Activated naive CD8-positive, alpha-beta T cell treated with anti-CD3 and anti-CD28 coated beads for 36 hours (primary cell): ENCODE results near the gene GPAT3. TPM values are rescaled to one million over a fixed set of nuclear protein-coding genes. Genes with fewer than 3 reads are reported as not detected.
A peak's percentile ranks its signal among the peaks of the same experiment; 100 is the strongest.
"Not testable (repeated sequence)": the region's sequence is repeated elsewhere in the genome, so short reads cannot be mapped to it uniquely, and the experiment has no call there.

ENCODE experiments used
- DNase-seq: peaks from one replicate; pipeline ENCODE4 v3.0.0; 2021
- H3K27ac Mint-ChIP-seq: one replicate; pipeline ENCODE4 v1.8.0; 2022; ENCODE audit warnings: mild to moderate bottlenecking, moderate library complexity, mixed read lengths
- H3K27me3 Mint-ChIP-seq: one replicate; pipeline ENCODE4 v1.8.0; 2022; ENCODE audit warnings: mild to moderate bottlenecking, mixed read lengths
- H3K36me3 Mint-ChIP-seq: one replicate; pipeline ENCODE4 v1.8.0; 2021; ENCODE audit warnings: mild to moderate bottlenecking, mixed read lengths
- H3K4me1 Mint-ChIP-seq: one replicate; pipeline ENCODE4 v1.8.0; 2021; ENCODE audit warnings: mixed read lengths
- H3K4me3 Mint-ChIP-seq: one replicate; pipeline ENCODE4 v1.8.0; 2022; ENCODE audit warnings: mild to moderate bottlenecking, moderate library complexity, mixed read lengths
- H3K9me3 Mint-ChIP-seq: one replicate; pipeline ENCODE4 v1.8.0; 2022; ENCODE audit warnings: mixed read lengths
- total RNA-seq, 2 experiments: library from RNA; stranded (reverse); gene quantifications; one replicate each; pipeline ENCODE4 v1.2.3, GENCODE V29; 2021

The GPAT3 gene
- 1 to 10 TPM; 2.5 to 2.8 TPM for total RNA-seq

GRCh38 chr4:83535520-83536361, at the start of gene GPAT3:
GPAT3 (plus strand) TSS chr4:83536108; CDS start chr4:83536623, 515 bp downstream.
- Mint-ChIP-seq H3K4me3 (peak within 1 kb of the TSS; percentile 86), H3K4me1 (peaks cover 20% of the 10 kb centered on the region), H3K9me3 (no peaks in the 10 kb centered on the region), H3K36me3 (no peaks in the 10 kb centered on the region), H3K27ac (peak within 1 kb of the TSS; percentile 69), H3K27me3 (peaks cover 24% of the 10 kb centered on the region)
- DNase-seq: peak; percentile 78

DNA sequence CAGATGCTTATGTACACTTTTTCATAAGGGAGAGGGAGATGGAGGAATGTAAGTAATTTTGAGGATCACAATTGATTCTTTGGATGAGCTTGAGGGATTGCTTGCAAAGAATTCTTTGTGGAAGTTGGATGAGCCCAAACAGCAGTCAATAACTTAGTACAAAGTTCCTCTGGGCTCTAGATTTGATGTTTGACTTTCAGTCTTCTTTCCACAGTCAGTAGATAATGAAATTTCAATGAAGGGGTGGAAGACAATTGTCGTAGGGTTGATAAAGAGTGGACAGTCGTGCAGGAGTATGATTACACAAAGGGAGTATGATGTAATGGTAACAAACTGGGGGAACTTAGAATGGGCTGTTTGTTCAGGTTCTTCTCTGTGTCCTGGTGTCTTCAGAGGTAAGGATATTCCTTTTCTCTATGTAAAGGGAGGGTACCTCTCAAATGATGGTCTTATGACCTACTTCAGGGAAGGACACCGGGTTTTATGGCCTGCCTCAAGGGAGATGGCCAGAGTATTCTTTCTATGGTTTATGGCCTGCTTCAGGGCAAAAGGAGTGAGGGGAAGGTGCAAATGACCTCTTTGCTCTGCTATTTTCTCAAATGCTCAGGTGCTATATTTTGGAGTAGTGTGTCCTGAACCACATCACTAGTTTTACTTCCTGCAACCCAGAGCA, 49.3 kb upstream of the GPAT3 start:
- no peak overlapping the region for H3K4me3 Mint-ChIP-seq
- H3K27ac Mint-ChIP-seq: no peak overlapping the region
- peaks cover 15% of the 10 kb centered on the region for H3K4me1 Mint-ChIP-seq
- H3K36me3 Mint-ChIP-seq: peaks cover 4% of the 10 kb centered on the region
- no peaks in the 10 kb centered on the region for H3K27me3 Mint-ChIP-seq
- no peak for DNase-seq
- no peaks in the 10 kb centered on the region for H3K9me3 Mint-ChIP-seq

- Mint-ChIP-seq H3K9me3 (no peaks in the 10 kb centered on the region), H3K27ac (no peak overlapping the region), H3K27me3 (no peaks in the 10 kb centered on the region), H3K36me3 (no peaks in the 10 kb centered on the region), H3K4me1 (peaks cover 2% of the 10 kb centered on the region), H3K4me3 (no peak overlapping the region)
- no peak for DNase-seq
Measured at GRCh38 chr4:83489711-83490326, 46.1 kb upstream of the GPAT3 start.

DNA sequence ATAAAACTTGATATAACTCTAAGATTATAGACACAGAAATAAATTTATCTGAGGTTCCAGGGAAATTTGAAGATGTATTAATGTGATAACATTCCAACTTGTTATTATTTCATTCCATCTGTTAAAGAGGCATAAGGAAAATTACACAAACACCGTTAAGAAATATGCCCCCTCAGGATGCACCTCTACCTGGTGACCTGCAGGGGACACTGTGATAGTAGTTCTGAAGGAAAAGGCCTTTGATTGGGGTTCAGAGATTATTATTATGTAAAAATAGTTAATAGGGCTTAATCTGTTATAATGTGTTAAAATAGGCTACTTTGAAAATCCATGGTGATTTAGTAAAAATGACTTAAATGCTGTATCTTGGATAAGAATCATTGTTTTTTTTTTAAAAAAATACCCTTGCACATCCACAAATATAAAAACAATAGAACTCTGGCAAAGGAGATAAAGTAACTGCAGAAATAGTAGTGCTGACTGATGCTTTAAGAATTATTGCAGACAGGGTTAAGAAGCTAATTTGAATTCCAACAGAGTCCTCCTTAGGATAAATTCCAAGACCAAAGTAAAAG, 44.9 kb upstream of the GPAT3 start:
- Mint-ChIP-seq H3K27ac (no peak overlapping the region), H3K4me3 (no peak overlapping the region)

DNA sequence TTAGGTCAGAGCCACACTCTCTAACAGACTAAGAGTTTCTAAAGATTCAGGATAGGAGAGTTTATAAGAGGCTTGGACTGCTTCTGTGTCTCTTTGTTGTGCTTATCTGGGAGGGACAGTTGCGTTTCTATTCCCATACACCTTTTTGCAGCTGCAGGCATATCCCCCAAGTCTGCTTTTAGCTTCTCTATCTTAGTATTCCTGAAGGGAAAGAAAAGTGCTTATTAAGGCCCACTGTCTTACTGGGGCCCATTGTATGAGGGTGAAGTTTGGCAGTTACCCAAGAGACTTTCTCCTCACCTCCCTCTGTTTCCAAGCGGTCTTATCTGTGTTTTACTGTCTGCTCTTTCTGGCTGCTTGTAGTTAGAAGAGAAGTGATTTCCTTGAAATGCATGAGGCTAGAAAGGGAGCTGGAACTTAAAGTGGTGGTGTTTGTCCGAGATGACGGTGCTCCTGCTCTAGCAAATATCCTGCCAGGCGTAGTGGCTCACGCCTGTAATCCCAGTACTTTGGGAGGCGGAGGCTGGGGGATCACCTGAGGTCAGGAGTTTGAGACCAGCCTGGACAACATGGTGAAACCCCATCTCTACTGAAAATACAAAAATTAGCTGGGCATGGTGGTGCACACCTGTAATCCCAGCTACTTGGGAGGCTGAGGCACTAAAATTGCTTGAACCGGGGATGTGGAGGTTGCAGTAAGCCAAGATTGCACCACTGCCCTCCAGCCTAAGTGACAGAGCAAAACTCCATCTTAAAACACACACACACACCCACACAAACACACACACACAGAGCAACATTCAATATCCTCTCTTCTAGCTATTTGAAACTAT, 39.6 kb upstream of the GPAT3 start:
- not testable (repeated sequence) for H3K27me3 Mint-ChIP-seq, H3K4me1 Mint-ChIP-seq, H3K27ac Mint-ChIP-seq, DNase-seq, H3K9me3 Mint-ChIP-seq, H3K36me3 Mint-ChIP-seq, H3K4me3 Mint-ChIP-seq

More for the DNA sequence above, 44.9 kb upstream of the GPAT3 start:
- Mint-ChIP-seq H3K9me3 (no peaks in the 10 kb centered on the region), H3K36me3 (no peaks in the 10 kb centered on the region), H3K27me3 (no peaks in the 10 kb centered on the region), H3K4me1 (no peaks in the 10 kb centered on the region)
- DNase-seq: no peak

- no peak for DNase-seq
Measured at GRCh38 chr4:83498187-83498586, 37.7 kb upstream of the GPAT3 start.

GRCh38 chr4:83501671-83502070, 34.2 kb upstream of the GPAT3 start:
- not testable (repeated sequence) for DNase-seq, H3K27me3 Mint-ChIP-seq, H3K27ac Mint-ChIP-seq, H3K4me3 Mint-ChIP-seq, H3K9me3 Mint-ChIP-seq, H3K36me3 Mint-ChIP-seq, H3K4me1 Mint-ChIP-seq

More at GRCh38 chr4:83498187-83498586, 37.7 kb upstream of the GPAT3 start:
- no peak overlapping the region for H3K4me3 Mint-ChIP-seq
- no peaks in the 10 kb centered on the region for H3K27me3 Mint-ChIP-seq
- H3K27ac Mint-ChIP-seq: no peak overlapping the region
- H3K9me3 Mint-ChIP-seq: no peaks in the 10 kb centered on the region
- H3K36me3 Mint-ChIP-seq: no peaks in the 10 kb centered on the region
- H3K4me1 Mint-ChIP-seq: no peaks in the 10 kb centered on the region

DNA sequence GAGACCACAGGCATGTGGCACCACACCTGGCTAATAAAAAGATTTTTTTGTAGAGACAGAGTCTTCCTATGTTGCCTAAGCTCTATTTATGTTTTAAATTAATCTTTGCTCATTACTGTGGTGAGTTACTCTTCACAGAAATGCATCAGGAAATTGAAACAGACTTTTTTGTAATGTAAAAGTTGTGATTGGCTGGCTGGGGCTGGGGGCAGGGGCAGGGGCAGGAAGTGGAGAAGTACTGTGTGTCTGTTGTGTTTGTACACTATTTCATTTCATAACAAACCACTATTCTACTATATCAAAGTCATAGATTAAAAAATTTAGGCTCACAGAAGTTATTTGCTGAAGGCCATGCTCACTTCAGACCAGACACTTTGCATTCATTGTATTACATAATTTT, 31.9 kb upstream of the GPAT3 start:
- Mint-ChIP-seq H3K9me3 (no peaks in the 10 kb centered on the region), H3K4me3 (no peak overlapping the region), H3K36me3 (peaks cover 2% of the 10 kb centered on the region), H3K4me1 (peaks cover 6% of the 10 kb centered on the region), H3K27me3 (no peaks in the 10 kb centered on the region), H3K27ac (peak overlapping the region; percentile 18)
- no peak for DNase-seq

GRCh38 chr4:83504503-83504902, 31.4 kb upstream of the GPAT3 start:
- peaks cover 2% of the 10 kb centered on the region for H3K36me3 Mint-ChIP-seq
- no peak overlapping the region for H3K4me3 Mint-ChIP-seq

DNA sequence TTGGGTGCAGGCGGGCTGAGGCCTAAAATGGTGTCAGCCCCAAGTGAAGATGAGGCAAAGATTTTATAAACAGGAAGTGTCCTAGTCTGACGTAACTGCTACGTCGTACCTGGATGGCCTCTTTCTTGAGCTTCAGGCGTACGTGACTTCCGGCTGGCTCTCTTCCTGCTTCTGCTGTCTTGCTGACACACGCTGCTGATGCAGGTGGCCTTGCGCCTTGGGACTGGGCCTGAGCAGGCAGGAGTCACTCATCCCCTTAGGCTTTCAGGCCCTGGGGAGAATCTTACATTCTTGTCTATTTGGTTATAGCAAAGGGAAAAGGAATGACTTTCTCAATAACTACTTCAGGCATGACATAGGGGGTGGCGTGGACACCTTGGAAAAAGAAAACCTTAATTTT, 30.9 kb upstream of the GPAT3 start:
- H3K9me3 Mint-ChIP-seq: no peaks in the 10 kb centered on the region
- H3K27me3 Mint-ChIP-seq: no peaks in the 10 kb centered on the region
- H3K4me3 Mint-ChIP-seq: no peak overlapping the region
- H3K4me1 Mint-ChIP-seq: peaks cover 6% of the 10 kb centered on the region
- H3K27ac Mint-ChIP-seq: peak overlapping the region; percentile 42
- H3K36me3 Mint-ChIP-seq: peaks cover 2% of the 10 kb centered on the region
- DNase-seq: no peak

More at GRCh38 chr4:83504503-83504902, 31.4 kb upstream of the GPAT3 start:
- no peak for DNase-seq
- peak overlapping the region; percentile 42 for H3K27ac Mint-ChIP-seq
- H3K4me1 Mint-ChIP-seq: peaks cover 6% of the 10 kb centered on the region
- no peaks in the 10 kb centered on the region for H3K9me3 Mint-ChIP-seq
- no peaks in the 10 kb centered on the region for H3K27me3 Mint-ChIP-seq

GRCh38 chr4:83509156-83509585, 26.7 kb upstream of the GPAT3 start:
- peak; percentile 56 for DNase-seq
- not testable (repeated sequence) for H3K4me1 Mint-ChIP-seq, H3K9me3 Mint-ChIP-seq, H3K27ac Mint-ChIP-seq, H3K27me3 Mint-ChIP-seq, H3K36me3 Mint-ChIP-seq, H3K4me3 Mint-ChIP-seq

- no peaks in the 10 kb centered on the region for H3K36me3 Mint-ChIP-seq
- H3K4me3 Mint-ChIP-seq: no peak overlapping the region
- DNase-seq: no peak
- H3K4me1 Mint-ChIP-seq: no peaks in the 10 kb centered on the region
- H3K27ac Mint-ChIP-seq: no peak overlapping the region
- H3K9me3 Mint-ChIP-seq: no peaks in the 10 kb centered on the region
- H3K27me3 Mint-ChIP-seq: no peaks in the 10 kb centered on the region
Measured at GRCh38 chr4:83510442-83510841, 25.5 kb upstream of the GPAT3 start.

- Mint-ChIP-seq H3K27ac (no peak overlapping the region), H3K36me3 (no peaks in the 10 kb centered on the region), H3K4me1 (no peaks in the 10 kb centered on the region), H3K27me3 (no peaks in the 10 kb centered on the region), H3K9me3 (no peaks in the 10 kb centered on the region), H3K4me3 (no peak overlapping the region)
- no peak for DNase-seq
Measured at GRCh38 chr4:83516042-83516772, 19.7 kb upstream of the GPAT3 start.

- Mint-ChIP-seq H3K9me3 (no peaks in the 10 kb centered on the region), H3K36me3 (no peaks in the 10 kb centered on the region), H3K27me3 (peaks cover 3% of the 10 kb centered on the region), H3K27ac (no peak overlapping the region), H3K4me1 (no peaks in the 10 kb centered on the region), H3K4me3 (no peak overlapping the region)
- no peak for DNase-seq
Measured at GRCh38 chr4:83522239-83522638, 13.7 kb upstream of the GPAT3 start.
